ENCODE data around the gene RAD23A. TPM values are rescaled to one million over a fixed set of nuclear protein-coding genes. Genes with fewer than 3 reads are reported as not detected.
A peak's percentile ranks its signal among the peaks of the same experiment; 100 is the strongest.
"Not testable (repeated sequence)": the region's sequence is repeated elsewhere in the genome, so short reads cannot be mapped to it uniquely, and the experiment has no call there.

The RAD23A gene
- total and polyA plus RNA-seq, 9 of the 15 experiments (the other 6 are each of a cell fraction or from before 2014, with no cell fraction given) = 9.5 to 181 (median 101) TPM

- TF ChIP-seq, protein P1, sequence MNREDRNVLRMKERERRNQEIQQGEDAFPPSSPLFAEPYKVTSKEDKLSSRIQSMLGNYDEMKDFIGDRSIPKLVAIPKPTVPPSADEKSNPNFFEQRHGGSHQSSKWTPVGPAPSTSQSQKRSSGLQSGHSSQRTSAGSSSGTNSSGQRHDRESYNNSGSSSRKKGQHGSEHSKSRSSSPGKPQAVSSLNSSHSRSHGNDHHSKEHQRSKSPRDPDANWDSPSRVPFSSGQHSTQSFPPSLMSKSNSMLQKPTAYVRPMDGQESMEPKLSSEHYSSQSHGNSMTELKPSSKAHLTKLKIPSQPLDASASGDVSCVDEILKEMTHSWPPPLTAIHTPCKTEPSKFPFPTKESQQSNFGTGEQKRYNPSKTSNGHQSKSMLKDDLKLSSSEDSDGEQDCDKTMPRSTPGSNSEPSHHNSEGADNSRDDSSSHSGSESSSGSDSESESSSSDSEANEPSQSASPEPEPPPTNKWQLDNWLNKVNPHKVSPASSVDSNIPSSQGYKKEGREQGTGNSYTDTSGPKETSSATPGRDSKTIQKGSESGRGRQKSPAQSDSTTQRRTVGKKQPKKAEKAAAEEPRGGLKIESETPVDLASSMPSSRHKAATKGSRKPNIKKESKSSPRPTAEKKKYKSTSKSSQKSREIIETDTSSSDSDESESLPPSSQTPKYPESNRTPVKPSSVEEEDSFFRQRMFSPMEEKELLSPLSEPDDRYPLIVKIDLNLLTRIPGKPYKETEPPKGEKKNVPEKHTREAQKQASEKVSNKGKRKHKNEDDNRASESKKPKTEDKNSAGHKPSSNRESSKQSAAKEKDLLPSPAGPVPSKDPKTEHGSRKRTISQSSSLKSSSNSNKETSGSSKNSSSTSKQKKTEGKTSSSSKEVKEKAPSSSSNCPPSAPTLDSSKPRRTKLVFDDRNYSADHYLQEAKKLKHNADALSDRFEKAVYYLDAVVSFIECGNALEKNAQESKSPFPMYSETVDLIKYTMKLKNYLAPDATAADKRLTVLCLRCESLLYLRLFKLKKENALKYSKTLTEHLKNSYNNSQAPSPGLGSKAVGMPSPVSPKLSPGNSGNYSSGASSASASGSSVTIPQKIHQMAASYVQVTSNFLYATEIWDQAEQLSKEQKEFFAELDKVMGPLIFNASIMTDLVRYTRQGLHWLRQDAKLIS (CRISPR knock-in tag; IDR thresholded peaks at IDR 0.05) = no peak
These were observed 11.1 kb downstream of the RAD23A start, which contains the start of gene GADD45GIP1 (continued) for GRCh38 chr19:12956446-12957388.

GRCh38 chr19:12957389-12957952 is 11.8 kb downstream of the RAD23A start:
- H3K4me2 ChIP-seq (ENCODE audit: insufficient read depth, low read length) = peak overlapping the region; percentile 96
- FAIRE-seq; H3K27me3 ChIP-seq (ENCODE audit: control insufficient read depth in 2 of 2, insufficient read depth in 2 of 2, low read length in 2 of 2); in situ Hi-C loops (cut with MboI); intact Hi-C loops (cut with micrococcal nuclease); H3K9me1 ChIP-seq (ENCODE audit: control insufficient read depth, insufficient read depth, low read length); BruUV-seq (replicated peaks); H4K20me1 ChIP-seq (replicated peaks; ENCODE audit: control insufficient read depth, insufficient read depth, low read length); DNase-seq (ENCODE audit: extremely low read depth in 1 of 4, low spot score in 3 of 4); H3K9me3 ChIP-seq (replicated peaks; ENCODE audit: control insufficient read depth, insufficient read depth, low read depth, low read length): not testable (repeated sequence)
- POLR2A ChIA-PET = interaction anchor here (0.6 to 3.7 kb wide), 6 partner anchors 8 to 164 kb away, joined by 3 to 18 read pairs (median 4); partner anchors contain the start of genes CALR, FARSA and RAD23A
- peak overlapping the region; percentile 92 for H3K27ac ChIP-seq (ENCODE audit: extremely low read depth, low read depth, low read length)
- ATAC-seq = peak; percentile 8; the same call in 2 of the 3 replicates
- H2AFZ ChIP-seq (ENCODE audit: low read depth, low read length) = peak overlapping the region; percentile 81
- H3K9ac ChIP-seq (ENCODE audit: insufficient read depth in 1 of 2, low read depth in 2 of 2, low read length in 2 of 2) = peak overlapping the region; percentile 88 to 99
- peaks cover 32% of the 10 kb centered on the region; the same call in 2 of the 3 replicates for H3K36me3 ChIP-seq (ENCODE audit: control insufficient read depth, insufficient read depth, low read length)
- 15% methylated on average over 22 of the region's 31 CpGs for WGBS (ENCODE audit: insufficient coverage, low coverage, missing lambda C conversion rate)
- H3K4me1 ChIP-seq (replicated peaks in 1 of 2; ENCODE audit: control insufficient read depth in 2 of 2, insufficient read depth in 2 of 2, low read length in 2 of 2) = peaks cover 0 to 39% of the 10 kb centered on the region in 2 experiments; a peak in 3 of 5 replicates
- H3K79me2 ChIP-seq (ENCODE audit: control insufficient read depth, insufficient read depth, low read length) = peaks cover 49% of the 10 kb centered on the region
- CTCF ChIA-PET (ENCODE audit: low intra/inter-chr PET ratio) = interaction anchor here (0.8 kb wide), 1 partner anchor 71 kb away, joined by 3 read pairs; no protein-coding TSS in a partner anchor
- peak overlapping the region; percentile 96 for H3K4me3 ChIP-seq
- TF ChIP-seq CC2D1A (IDR thresholded peaks at IDR 0.05) (0 out of 2 replicates have a peak, but pooled peaks have one; percentile 16), BCOR (IDR thresholded peaks at IDR 0.05) (peak; percentile 95), ZNF197 (CRISPR knock-in tag; IDR thresholded peaks at IDR 0.05; ENCODE audit: low read depth) (0 out of 2 replicates have a peak, but pooled peaks have one; percentile 34), LEF1 (IDR thresholded peaks at IDR 0.05) (peak; percentile 53), HLTF (IDR thresholded peaks at IDR 0.05) (0 out of 2 replicates have a peak, but pooled peaks have one; percentile 16), POLR2A (conservative IDR thresholded peaks at IDR 0.05) (peak; percentile 72), MNT (conservative IDR thresholded peaks at IDR 0.05) (peak in 1 of 2 experiments; percentile 40; a peak in 1 of 4 replicates), ASH1L (IDR thresholded peaks at IDR 0.05; ENCODE audit: borderline replicate concordance, low read depth, partially characterized antibody) (peak; percentile 47), NBN (IDR thresholded peaks at IDR 0.05; ENCODE audit: low read depth) (peak; percentile 88)
- TF ChIP-seq, protein P2, sequence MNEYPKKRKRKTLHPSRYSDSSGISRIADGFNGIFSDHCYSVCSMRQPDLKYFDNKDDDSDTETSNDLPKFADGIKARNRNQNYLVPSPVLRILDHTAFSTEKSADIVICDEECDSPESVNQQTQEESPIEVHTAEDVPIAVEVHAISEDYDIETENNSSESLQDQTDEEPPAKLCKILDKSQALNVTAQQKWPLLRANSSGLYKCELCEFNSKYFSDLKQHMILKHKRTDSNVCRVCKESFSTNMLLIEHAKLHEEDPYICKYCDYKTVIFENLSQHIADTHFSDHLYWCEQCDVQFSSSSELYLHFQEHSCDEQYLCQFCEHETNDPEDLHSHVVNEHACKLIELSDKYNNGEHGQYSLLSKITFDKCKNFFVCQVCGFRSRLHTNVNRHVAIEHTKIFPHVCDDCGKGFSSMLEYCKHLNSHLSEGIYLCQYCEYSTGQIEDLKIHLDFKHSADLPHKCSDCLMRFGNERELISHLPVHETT (CRISPR knock-in tag; conservative IDR thresholded peaks at IDR 0.05 in 1 of 2, IDR thresholded peaks at IDR 0.05 in 1 of 2) = 0 out of 4 replicates have a peak, but pooled peaks of 1 of the 2 experiments have one; percentile 28

Data from K562 (cell line).